ENCODE results near the gene MMGT1. TPM values are rescaled to one million over a fixed set of nuclear protein-coding genes. Genes with fewer than 3 reads are reported as not detected.

Gene MMGT1
- total and polyA plus RNA-seq, 2 experiments from 2014 or later = 6.9 to 25.4 TPM

DNA sequence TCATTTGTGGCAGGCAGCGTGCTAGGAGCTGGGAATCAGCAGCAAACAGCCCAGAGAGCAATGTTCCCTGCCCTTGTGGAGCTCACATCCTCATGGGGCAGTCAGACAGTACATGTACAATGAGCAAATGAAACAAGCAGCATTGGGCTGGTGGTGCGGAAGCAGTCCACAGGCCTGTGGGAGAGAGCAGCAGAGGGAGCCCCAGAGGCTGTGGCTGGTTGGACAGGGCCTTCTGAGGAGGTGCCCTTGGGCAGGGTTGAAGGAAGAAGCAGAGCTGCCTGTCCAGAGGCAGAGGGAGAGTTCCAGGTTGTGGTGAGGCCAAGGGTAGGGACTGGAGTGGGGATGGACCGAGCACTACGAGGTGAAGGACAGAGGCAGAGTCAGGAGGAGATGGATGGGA is 22.5 kb downstream of the MMGT1 start:
- no peaks in the 10 kb centered on the region for H3K79me2 ChIP-seq (replicated peaks; ENCODE audit: insufficient read depth)
- H3K4me1 Mint-ChIP-seq = no peaks in the 10 kb centered on the region
- H3K4me1 ChIP-seq (ENCODE audit: insufficient read depth) = no peaks in the 10 kb centered on the region
- DNase-seq (ENCODE audit: low spot score) (no peak), ATAC-seq (peak; percentile 44; the same call in 2 of the 3 replicates)
- no peak overlapping the region for H3K27ac ChIP-seq (ENCODE audit: low read depth)
- no peaks in the 10 kb centered on the region for H3K27me3 ChIP-seq (ENCODE audit: insufficient read depth)
- no peaks in the 10 kb centered on the region for H3K36me3 Mint-ChIP-seq (ENCODE audit: low read depth)
- no peak overlapping the region for H2AFZ ChIP-seq
- no peaks in the 10 kb centered on the region for H3K9me3 Mint-ChIP-seq
- no peak overlapping the region for H3K27ac Mint-ChIP-seq
- no peaks in the 10 kb centered on the region for H4K20me1 ChIP-seq (replicated peaks; ENCODE audit: insufficient read depth)
- no peaks in the 10 kb centered on the region for H3F3A ChIP-seq (replicated peaks; ENCODE audit: low read depth)
- no peak overlapping the region for H3K4me3 Mint-ChIP-seq
- no peaks in the 10 kb centered on the region for H3K9me2 ChIP-seq (ENCODE audit: insufficient read depth)
- H3K4me2 ChIP-seq = no peak overlapping the region
- TF ChIP-seq, protein P1, sequence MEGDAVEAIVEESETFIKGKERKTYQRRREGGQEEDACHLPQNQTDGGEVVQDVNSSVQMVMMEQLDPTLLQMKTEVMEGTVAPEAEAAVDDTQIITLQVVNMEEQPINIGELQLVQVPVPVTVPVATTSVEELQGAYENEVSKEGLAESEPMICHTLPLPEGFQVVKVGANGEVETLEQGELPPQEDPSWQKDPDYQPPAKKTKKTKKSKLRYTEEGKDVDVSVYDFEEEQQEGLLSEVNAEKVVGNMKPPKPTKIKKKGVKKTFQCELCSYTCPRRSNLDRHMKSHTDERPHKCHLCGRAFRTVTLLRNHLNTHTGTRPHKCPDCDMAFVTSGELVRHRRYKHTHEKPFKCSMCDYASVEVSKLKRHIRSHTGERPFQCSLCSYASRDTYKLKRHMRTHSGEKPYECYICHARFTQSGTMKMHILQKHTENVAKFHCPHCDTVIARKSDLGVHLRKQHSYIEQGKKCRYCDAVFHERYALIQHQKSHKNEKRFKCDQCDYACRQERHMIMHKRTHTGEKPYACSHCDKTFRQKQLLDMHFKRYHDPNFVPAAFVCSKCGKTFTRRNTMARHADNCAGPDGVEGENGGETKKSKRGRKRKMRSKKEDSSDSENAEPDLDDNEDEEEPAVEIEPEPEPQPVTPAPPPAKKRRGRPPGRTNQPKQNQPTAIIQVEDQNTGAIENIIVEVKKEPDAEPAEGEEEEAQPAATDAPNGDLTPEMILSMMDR (conservative IDR thresholded peaks at IDR 0.05; ENCODE audit: low read depth in 2 of 2) = 0 out of 4 replicates have a peak, but pooled peaks of 1 of the 2 experiments have one; percentile 15
- no peak for TF ChIP-seq JUNB (IDR thresholded peaks at IDR 0.05; ENCODE audit: unreplicated experiment)
- TF ChIP-seq, protein P2, sequence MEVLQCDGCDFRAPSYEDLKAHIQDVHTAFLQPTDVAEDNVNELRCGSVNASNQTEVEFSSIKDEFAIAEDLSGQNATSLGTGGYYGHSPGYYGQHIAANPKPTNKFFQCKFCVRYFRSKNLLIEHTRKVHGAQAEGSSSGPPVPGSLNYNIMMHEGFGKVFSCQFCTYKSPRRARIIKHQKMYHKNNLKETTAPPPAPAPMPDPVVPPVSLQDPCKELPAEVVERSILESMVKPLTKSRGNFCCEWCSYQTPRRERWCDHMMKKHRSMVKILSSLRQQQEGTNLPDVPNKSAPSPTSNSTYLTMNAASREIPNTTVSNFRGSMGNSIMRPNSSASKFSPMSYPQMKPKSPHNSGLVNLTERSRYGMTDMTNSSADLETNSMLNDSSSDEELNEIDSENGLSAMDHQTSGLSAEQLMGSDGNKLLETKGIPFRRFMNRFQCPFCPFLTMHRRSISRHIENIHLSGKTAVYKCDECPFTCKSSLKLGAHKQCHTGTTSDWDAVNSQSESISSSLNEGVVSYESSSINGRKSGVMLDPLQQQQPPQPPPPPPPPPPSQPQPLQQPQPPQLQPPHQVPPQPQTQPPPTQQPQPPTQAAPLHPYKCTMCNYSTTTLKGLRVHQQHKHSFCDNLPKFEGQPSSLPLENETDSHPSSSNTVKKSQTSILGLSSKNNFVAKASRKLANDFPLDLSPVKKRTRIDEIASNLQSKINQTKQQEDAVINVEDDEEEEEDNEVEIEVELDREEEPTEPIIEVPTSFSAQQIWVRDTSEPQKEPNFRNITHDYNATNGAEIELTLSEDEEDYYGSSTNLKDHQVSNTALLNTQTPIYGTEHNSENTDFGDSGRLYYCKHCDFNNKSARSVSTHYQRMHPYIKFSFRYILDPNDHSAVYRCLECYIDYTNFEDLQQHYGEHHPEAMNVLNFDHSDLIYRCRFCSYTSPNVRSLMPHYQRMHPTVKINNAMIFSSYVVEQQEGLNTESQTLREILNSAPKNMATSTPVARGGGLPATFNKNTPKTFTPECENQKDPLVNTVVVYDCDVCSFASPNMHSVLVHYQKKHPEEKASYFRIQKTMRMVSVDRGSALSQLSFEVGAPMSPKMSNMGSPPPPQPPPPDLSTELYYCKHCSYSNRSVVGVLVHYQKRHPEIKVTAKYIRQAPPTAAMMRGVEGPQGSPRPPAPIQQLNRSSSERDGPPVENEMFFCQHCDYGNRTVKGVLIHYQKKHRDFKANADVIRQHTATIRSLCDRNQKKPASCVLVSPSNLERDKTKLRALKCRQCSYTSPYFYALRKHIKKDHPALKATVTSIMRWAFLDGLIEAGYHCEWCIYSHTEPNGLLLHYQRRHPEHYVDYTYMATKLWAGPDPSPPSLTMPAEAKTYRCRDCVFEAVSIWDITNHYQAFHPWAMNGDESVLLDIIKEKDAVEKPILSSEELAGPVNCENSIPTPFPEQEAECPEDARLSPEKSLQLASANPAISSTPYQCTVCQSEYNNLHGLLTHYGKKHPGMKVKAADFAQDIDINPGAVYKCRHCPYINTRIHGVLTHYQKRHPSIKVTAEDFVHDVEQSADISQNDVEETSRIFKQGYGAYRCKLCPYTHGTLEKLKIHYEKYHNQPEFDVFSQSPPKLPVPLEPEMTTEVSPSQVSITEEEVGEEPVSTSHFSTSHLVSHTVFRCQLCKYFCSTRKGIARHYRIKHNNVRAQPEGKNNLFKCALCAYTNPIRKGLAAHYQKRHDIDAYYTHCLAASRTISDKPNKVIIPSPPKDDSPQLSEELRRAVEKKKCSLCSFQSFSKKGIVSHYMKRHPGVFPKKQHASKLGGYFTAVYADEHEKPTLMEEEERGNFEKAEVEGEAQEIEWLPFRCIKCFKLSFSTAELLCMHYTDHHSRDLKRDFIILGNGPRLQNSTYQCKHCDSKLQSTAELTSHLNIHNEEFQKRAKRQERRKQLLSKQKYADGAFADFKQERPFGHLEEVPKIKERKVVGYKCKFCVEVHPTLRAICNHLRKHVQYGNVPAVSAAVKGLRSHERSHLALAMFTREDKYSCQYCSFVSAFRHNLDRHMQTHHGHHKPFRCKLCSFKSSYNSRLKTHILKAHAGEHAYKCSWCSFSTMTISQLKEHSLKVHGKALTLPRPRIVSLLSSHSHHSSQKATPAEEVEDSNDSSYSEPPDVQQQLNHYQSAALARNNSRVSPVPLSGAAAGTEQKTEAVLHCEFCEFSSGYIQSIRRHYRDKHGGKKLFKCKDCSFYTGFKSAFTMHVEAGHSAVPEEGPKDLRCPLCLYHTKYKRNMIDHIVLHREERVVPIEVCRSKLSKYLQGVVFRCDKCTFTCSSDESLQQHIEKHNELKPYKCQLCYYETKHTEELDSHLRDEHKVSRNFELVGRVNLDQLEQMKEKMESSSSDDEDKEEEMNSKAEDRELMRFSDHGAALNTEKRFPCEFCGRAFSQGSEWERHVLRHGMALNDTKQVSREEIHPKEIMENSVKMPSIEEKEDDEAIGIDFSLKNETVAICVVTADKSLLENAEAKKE (CRISPR knock-in tag; IDR thresholded peaks at IDR 0.05) = no peak
- H3K36me3 ChIP-seq (ENCODE audit: insufficient read depth) = no peaks in the 10 kb centered on the region
- H3K27me3 Mint-ChIP-seq (ENCODE audit: insufficient read depth, low read depth, poor library complexity) = peaks cover 2% of the 10 kb centered on the region
- no peak overlapping the region for H3K4me3 ChIP-seq

DNA sequence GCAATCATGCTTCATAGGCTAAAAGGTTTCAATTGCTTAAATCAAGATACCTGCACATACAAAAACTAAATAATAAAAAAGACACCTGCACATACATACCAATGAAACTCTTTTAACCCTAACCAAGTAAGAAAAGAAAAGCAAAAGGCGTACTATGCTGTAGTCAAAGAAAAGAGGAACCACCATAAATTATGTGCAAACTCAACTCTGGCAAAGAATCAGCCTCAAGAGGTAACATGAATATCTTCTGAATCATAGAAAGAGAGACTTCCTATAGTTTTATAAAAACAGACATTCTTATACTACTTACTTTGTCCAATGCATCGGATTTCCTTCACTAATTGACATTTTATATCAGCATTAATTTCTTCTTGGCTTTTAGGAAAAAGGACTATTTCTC is 29.3 kb downstream of the MMGT1 start:
- ATAC-seq (no peak), DNase-seq (ENCODE audit: low spot score) (no peak)
- H2AFZ ChIP-seq = no peak overlapping the region
- no peaks in the 10 kb centered on the region for H3F3A ChIP-seq (replicated peaks; ENCODE audit: low read depth)
- no peak overlapping the region for H3K27ac ChIP-seq (ENCODE audit: low read depth)
- H3K27me3 ChIP-seq (ENCODE audit: insufficient read depth) = no peaks in the 10 kb centered on the region
- Mint-ChIP-seq H3K9me3 (peaks cover 5% of the 10 kb centered on the region; the same call in 1 of the 3 replicates), H3K27me3 (ENCODE audit: insufficient read depth, low read depth, poor library complexity) (peaks cover 2% of the 10 kb centered on the region), H3K27ac (no peak overlapping the region), H3K4me1 (no peaks in the 10 kb centered on the region), H3K4me3 (no peak overlapping the region), H3K36me3 (ENCODE audit: low read depth) (no peaks in the 10 kb centered on the region)
- no peaks in the 10 kb centered on the region for H3K36me3 ChIP-seq (ENCODE audit: insufficient read depth)
- no peaks in the 10 kb centered on the region for H3K9me2 ChIP-seq (ENCODE audit: insufficient read depth)
- no peaks in the 10 kb centered on the region for H3K79me2 ChIP-seq (replicated peaks; ENCODE audit: insufficient read depth)
- no peak overlapping the region for H3K4me3 ChIP-seq
- H4K20me1 ChIP-seq (replicated peaks; ENCODE audit: insufficient read depth) = no peaks in the 10 kb centered on the region
- no peak overlapping the region for H3K4me2 ChIP-seq
- no peaks in the 10 kb centered on the region for H3K4me1 ChIP-seq (ENCODE audit: insufficient read depth)
- no peak for TF ChIP-seq POLR2AphosphoS5 (IDR thresholded peaks at IDR 0.05; ENCODE audit: low read depth)
- TF ChIP-seq, protein P2 (CRISPR knock-in tag; IDR thresholded peaks at IDR 0.05) = no peak

Measured in GM23338 (cell line).